Neutrophil (primary cell): ENCODE measurements around the gene MND1.

Experiments
- H3K27ac ChIP-seq: fragments of 200-600 bp; sonication (generic); 2 replicates; pipeline ENCODE4 v1.5.1; 2016; ENCODE audit warnings: mild to moderate bottlenecking, moderate library complexity
- H3K27me3 ChIP-seq: fragments of 200-600 bp; sonication (generic); 2 replicates; pipeline ENCODE4 v1.6.0; 2016; ENCODE audit warnings: mild to moderate bottlenecking
- H3K36me3 ChIP-seq: fragments of 200-600 bp; sonication (generic); 2 replicates; pipeline ENCODE4 v1.5.1; 2017
- H3K4me1 ChIP-seq, 2 experiments: fragments of 200-600 bp in 1 of 2; sonication (generic) in 1 of 2; 1 replicate in 1 of 2; 2 replicates in 1 of 2; pipeline versions ENCODE4 v1.5.1 to v1.6.1; 2013 to 2016; ENCODE audit warnings: low read depth in 1 of 2, low read length in 1 of 2, mild to moderate bottlenecking in 1 of 2, moderate library complexity in 1 of 2; ENCODE audit not compliant: control insufficient read depth in 1 of 2, insufficient read depth in 1 of 2
- H3K4me3 ChIP-seq, 2 experiments: fragments of 200-600 bp in 1 of 2; sonication (generic) in 1 of 2; 1 replicate in 1 of 2; 2 replicates in 1 of 2; pipeline ENCODE4 v1.5.1; 2013 to 2016; ENCODE audit warnings: low read depth in 1 of 2, low read length in 1 of 2, mild to moderate bottlenecking in 1 of 2, moderate library complexity in 1 of 2
- H3K9me3 ChIP-seq: fragments of 200-600 bp; sonication (generic); 2 replicates; pipeline ENCODE4 v1.5.1; 2016
- CTCF ChIP-seq: fragments of 200-600 bp; sonication (generic); IDR thresholded peaks from 2 replicates; pipeline ENCODE4 v1.5.1; 2016; ENCODE audit warnings: antibody characterized with exemption

The MND1 gene

DNA sequence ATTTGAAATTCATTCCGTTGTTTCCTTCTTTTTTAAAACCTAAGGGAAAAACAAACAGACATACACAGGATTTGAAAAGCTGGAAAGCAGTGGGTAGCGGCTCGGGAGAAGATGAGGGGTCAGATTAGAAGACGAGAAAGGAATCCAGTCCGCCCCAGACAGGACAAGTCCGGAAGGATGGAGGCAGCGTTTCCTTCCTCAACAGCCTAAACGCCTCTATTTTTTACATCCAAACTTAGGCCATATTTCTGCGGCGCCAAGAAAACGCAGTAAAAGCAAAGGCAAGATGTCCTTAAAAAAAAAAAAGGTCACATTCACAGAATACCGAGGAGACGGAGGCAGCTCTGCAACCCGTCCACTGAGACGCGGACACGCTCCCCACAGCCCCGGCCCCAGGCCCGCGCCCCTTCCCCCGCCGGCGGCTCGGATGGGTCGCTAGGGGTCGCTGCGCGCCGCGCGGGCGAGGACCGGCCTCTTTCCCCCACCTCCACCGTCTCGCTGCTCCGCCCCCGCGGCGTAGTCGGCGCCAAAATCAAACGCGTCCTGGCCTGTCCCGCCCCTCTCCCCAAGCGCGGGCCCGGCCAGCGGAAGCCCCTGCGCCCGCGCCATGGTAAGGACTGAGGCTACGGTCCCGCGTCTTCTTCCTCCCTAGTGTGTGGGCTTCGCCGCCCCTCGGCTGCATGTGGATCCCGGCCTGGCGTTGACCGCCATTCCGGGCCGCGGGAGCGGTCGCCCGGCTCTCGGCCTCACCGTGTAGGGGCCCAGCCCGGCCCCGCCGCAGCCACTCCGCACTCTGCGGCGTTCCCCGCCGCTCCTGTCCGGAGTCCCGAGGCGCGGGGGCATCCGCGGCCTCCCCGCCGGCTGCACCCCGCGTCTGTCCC is at the start of gene MND1:
TSS of gene MND1 (plus strand) at position 558 of the 881 bp plus-strand sequence. CDS start at position 608, 50 bp downstream.
- no peak within 1 kb of the TSS for H3K27ac ChIP-seq
- peaks cover 26% of the 10 kb centered on the region for H3K27me3 ChIP-seq

GRCh38 chr4:153295131-153295755 is 49.2 kb upstream of the MND1 start:
- no peaks in the 10 kb centered on the region for H3K9me3 ChIP-seq
- no peaks in the 10 kb centered on the region for H3K27me3 ChIP-seq
- H3K4me1 ChIP-seq = no peaks in the 10 kb centered on the region
- no peaks in the 10 kb centered on the region for H3K36me3 ChIP-seq
- no peak overlapping the region for H3K27ac ChIP-seq
- TF ChIP-seq CTCF = no peak
- H3K4me3 ChIP-seq = no peak overlapping the region

More for the DNA sequence above, at the start of gene MND1:
- Histone ChIP-seq H3K9me3 (no peaks in the 10 kb centered on the region), H3K4me3 (peak within 1 kb of the TSS; percentile 66 to 72), H3K4me1 (peaks cover 26 to 27% of the 10 kb centered on the region in 2 experiments), H3K36me3 (no peaks in the 10 kb centered on the region)
- peak; percentile 71 for TF ChIP-seq CTCF

DNA sequence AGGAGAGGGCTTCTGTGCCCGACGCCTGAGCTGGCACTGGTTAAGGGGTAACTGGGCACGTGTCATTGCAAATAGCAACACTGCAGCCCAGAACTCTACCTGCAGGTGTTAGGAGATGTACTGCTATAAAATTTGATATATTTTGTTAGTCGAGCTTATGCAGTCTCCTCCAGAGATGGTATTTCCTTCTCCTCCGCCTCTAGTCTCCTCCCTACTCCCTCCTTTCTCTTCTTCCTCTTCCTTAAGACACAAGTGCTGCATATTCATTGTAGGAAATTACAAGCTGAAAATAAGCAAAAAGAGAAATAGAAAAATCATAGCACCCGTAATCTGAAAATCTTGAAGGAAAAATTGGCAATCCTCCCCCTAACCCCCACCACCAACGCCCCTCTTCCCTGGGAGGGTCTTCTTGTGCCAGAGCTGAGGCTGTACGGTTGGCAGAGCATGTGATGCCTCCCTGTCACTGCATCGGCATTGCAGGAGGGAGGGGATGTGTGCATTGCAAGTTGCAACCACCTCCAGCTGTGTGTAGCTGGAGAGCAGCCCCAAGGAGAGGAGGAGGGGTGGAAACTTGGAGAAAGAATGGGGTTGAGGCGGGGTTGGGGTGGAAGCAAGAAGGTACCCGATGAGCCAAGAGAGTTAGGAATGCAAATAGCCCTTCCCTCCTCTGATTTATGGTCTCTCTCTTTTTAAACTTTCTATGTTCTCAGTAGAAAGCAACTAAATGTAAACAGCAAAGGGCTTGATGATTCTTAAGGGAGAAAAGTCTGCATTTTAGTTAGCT is 48.3 kb upstream of the MND1 start:
- Histone ChIP-seq H3K27me3 (no peaks in the 10 kb centered on the region), H3K27ac (no peak overlapping the region), H3K36me3 (no peaks in the 10 kb centered on the region), H3K4me3 (no peak overlapping the region), H3K9me3 (no peaks in the 10 kb centered on the region), H3K4me1 (no peaks in the 10 kb centered on the region)
- no peak for TF ChIP-seq CTCF

DNA sequence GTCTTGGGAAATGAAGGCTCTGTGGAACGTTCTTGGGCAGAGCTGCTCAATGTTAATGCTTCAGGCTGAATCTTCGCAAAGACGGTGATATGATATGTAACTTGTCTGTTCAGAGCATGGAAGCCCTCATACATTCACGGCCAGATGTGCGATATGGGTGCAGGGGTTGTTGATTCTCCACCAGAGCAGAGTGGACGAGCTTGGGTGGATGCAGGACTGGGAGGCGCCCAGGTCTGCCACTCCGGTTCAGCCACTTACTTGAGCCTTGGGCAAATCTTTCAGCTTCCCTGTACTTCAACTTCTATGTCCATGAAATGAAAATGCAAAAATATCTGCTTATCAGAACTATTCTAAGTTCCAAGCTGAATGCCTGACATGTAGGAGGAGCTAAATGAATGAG is 47.4 kb upstream of the MND1 start:
- no peaks in the 10 kb centered on the region for H3K9me3 ChIP-seq
- no peaks in the 10 kb centered on the region for H3K4me1 ChIP-seq
- no peak overlapping the region for H3K4me3 ChIP-seq
- H3K27ac ChIP-seq = no peak overlapping the region
- no peak for TF ChIP-seq CTCF
- no peaks in the 10 kb centered on the region for H3K27me3 ChIP-seq
- no peaks in the 10 kb centered on the region for H3K36me3 ChIP-seq

DNA sequence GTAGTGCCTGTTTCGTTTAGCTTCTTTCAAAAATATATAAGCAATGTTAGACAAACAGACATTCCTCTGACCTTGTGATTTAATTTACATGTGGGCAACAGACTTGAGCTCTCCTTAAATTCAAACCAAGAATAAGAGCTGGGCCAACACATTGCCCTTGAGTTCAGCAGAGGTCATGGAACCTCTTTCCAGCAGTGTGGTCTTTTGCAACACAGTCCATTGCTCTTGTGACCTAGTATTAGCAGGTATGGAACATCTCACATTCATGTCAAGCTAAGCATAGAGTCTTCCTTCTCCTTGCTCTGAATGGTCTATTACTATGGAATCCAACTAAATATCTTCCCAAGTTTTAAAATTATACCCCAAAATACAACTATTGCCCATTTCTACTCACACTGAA is 33.7 kb upstream of the MND1 start:
- no peak for TF ChIP-seq CTCF
- no peaks in the 10 kb centered on the region for H3K36me3 ChIP-seq
- H3K4me1 ChIP-seq = no peaks in the 10 kb centered on the region
- H3K27me3 ChIP-seq = no peaks in the 10 kb centered on the region
- H3K4me3 ChIP-seq = no peak overlapping the region
- H3K9me3 ChIP-seq = no peaks in the 10 kb centered on the region
- H3K27ac ChIP-seq = no peak overlapping the region
